Activated CD4-positive, CD25-positive, alpha-beta regulatory T cell treated with anti-CD3 and anti-CD28 coated beads, Interleukin-2, amount 50 U/mL, for 16 hours (primary cell): ENCODE data around the gene TAS1R3.

Experiments
- DNase-seq: peaks from one replicate; pipeline ENCODE4 v3.0.0-alpha.2; 2020; ENCODE audit warnings: low read depth, low spot score

TAS1R3 gene

GRCh38 chr1:1295154-1295923 is 35.7 kb upstream of the TAS1R3 start:
- DNase-seq = no peak

GRCh38 chr1:1296070-1297061 is 34.7 kb upstream of the TAS1R3 start:
- DNase-seq = no peak

- no peak for DNase-seq
Measured at GRCh38 chr1:1297802-1298424, 33.2 kb upstream of the TAS1R3 start.

GRCh38 chr1:1298861-1299685 is 32.0 kb upstream of the TAS1R3 start:
- no peak for DNase-seq

GRCh38 chr1:1299686-1300351 is 31.3 kb upstream of the TAS1R3 start:
- no peak for DNase-seq

GRCh38 chr1:1300352-1300739 is 30.7 kb upstream of the TAS1R3 start:
- DNase-seq = no peak

- no peak for DNase-seq
Measured at GRCh38 chr1:1302006-1302430, 29.1 kb upstream of the TAS1R3 start.

- no peak for DNase-seq
Measured at GRCh38 chr1:1302951-1303509, 28.1 kb upstream of the TAS1R3 start.

GRCh38 chr1:1303736-1304135 is 27.3 kb upstream of the TAS1R3 start:
- DNase-seq = no peak

- DNase-seq = no peak
Measured at GRCh38 chr1:1304331-1305299, 26.5 kb upstream of the TAS1R3 start.

GRCh38 chr1:1305300-1306069 is 25.6 kb upstream of the TAS1R3 start:
- peak; percentile 42 for DNase-seq

- no peak for DNase-seq
Measured at GRCh38 chr1:1306070-1306660, 24.9 kb upstream of the TAS1R3 start.

GRCh38 chr1:1306661-1307260 is 24.3 kb upstream of the TAS1R3 start:
- DNase-seq = no peak

GRCh38 chr1:1307261-1307922 is 23.7 kb upstream of the TAS1R3 start:
- no peak for DNase-seq

- DNase-seq = peak; percentile 79
Measured at GRCh38 chr1:1307923-1308755, 22.9 kb upstream of the TAS1R3 start, which contains the start of the genes ACAP3 and PUSL1. ACAP3 (minus strand) TSS chr1:1307930; CDS start chr1:1307815, 115 bp downstream. PUSL1 (plus strand) TSS chr1:1308597; CDS start chr1:1308644, 47 bp downstream.

- no peak for DNase-seq
Measured at GRCh38 chr1:1308756-1309250, 22.3 kb upstream of the TAS1R3 start.
